Measurements from ENCODE around the gene TMEM14A. TPM values are rescaled to one million over a fixed set of nuclear protein-coding genes. Genes with fewer than 3 reads are reported as not detected.

Gene TMEM14A
- total RNA-seq, 1 experiment from 2014 or later = 7.3 TPM

GRCh38 chr6:52640170-52640569 is 30.7 kb upstream of the TMEM14A start:
- no peak overlapping the region for H2AFZ ChIP-seq (ENCODE audit: low read length)
- H3T11ph ChIP-seq (ENCODE audit: low read length) = no peak overlapping the region
- no peak overlapping the region for H2AK5ac ChIP-seq (ENCODE audit: insufficient read length, low read length)
- H2BK15ac ChIP-seq (ENCODE audit: low read depth, low read length) = no peak overlapping the region
- no peaks in the 10 kb centered on the region for H3K9me3 ChIP-seq (ENCODE audit: control insufficient read depth, low read depth, low read length)
- TF ChIP-seq CTCF (conservative IDR thresholded peaks at IDR 0.05) = no peak
- no peak overlapping the region for H2BK20ac ChIP-seq (ENCODE audit: low read depth, low read length, poor library complexity, severe bottlenecking)
- H4K91ac ChIP-seq (ENCODE audit: insufficient read length, low read depth, low read length) = no peak overlapping the region
- H2BK120ac ChIP-seq (ENCODE audit: low read depth, low read length, poor library complexity, severe bottlenecking) = no peak overlapping the region
- no peak overlapping the region for H3K14ac ChIP-seq (ENCODE audit: insufficient read depth, low read length)
- DNase-seq = no peak
- H4K20me1 ChIP-seq (ENCODE audit: control insufficient read depth, insufficient read depth, insufficient read length) = no peaks in the 10 kb centered on the region
- no peaks in the 10 kb centered on the region for H3K27me3 ChIP-seq (ENCODE audit: insufficient read depth, low read length)
- no peak overlapping the region for H2BK12ac ChIP-seq (ENCODE audit: insufficient read length, low read depth, low read length)
- no peak overlapping the region for H3K4ac ChIP-seq (ENCODE audit: low read depth, low read length)
- no peak overlapping the region for H3K27ac Mint-ChIP-seq
- no peak overlapping the region for H3K18ac ChIP-seq (ENCODE audit: insufficient read length, low read depth, low read length)
- H4K8ac ChIP-seq (replicated peaks; ENCODE audit: insufficient read length, low read depth, low read length) = no peak overlapping the region
- H4K5ac ChIP-seq (ENCODE audit: insufficient read length, low read depth, low read length) = no peak overlapping the region
- H3K4me2 ChIP-seq (ENCODE audit: insufficient read depth, insufficient read length, low read length) = no peak overlapping the region
- H3K27me3 Mint-ChIP-seq (ENCODE audit: low read depth) = peaks cover 2% of the 10 kb centered on the region; the same call in 1 of the 2 replicates
- H3K9ac ChIP-seq (ENCODE audit: extremely low read depth, insufficient read length, low read length) = no peak overlapping the region
- no peaks in the 10 kb centered on the region for H3K23me2 ChIP-seq (ENCODE audit: insufficient read length, low read depth, low read length, poor library complexity, severe bottlenecking)
- no CpG with 5 or more reads among the region's 11 CpGs for WGBS (ENCODE audit: extremely low coverage, insufficient read length, low lambda C conversion rate)
- H3K56ac ChIP-seq (ENCODE audit: insufficient read length, low read depth, low read length) = no peak overlapping the region
- 0 out of 7 replicates have a peak, but pooled peaks cover 0 to 2% (median 1%) of the 10 kb centered on the region in 3 experiments for H3K36me3 Mint-ChIP-seq (ENCODE audit: insufficient read depth in 1 of 3, low read depth in 3 of 3)
- no peak overlapping the region for H2BK5ac ChIP-seq (ENCODE audit: insufficient read length, low read length)
- H3K9me3 Mint-ChIP-seq = peaks cover 0 to under 1% of the 10 kb centered on the region in 2 experiments; a peak in 3 of 5 replicates
- H3K79me1 ChIP-seq (ENCODE audit: insufficient read depth, low read depth, low read length, poor library complexity, severe bottlenecking) = no peaks in the 10 kb centered on the region
- H3K4me3 Mint-ChIP-seq = no peak overlapping the region; a peak in 1 of 5 replicates
- H3K23ac ChIP-seq (ENCODE audit: insufficient read length, low read depth, low read length) = no peak overlapping the region
- H3K79me2 ChIP-seq (ENCODE audit: insufficient read depth, low read length) = no peaks in the 10 kb centered on the region
- peaks cover 3 to 8% of the 10 kb centered on the region in 2 experiments for H3K4me1 Mint-ChIP-seq
- no peaks in the 10 kb centered on the region for H3K4me1 ChIP-seq (ENCODE audit: insufficient read depth, low read length)
- H3K27ac ChIP-seq (ENCODE audit: insufficient read length, low read depth, low read length) = no peak overlapping the region
